ENCODE results near the gene TTC22. TPM values are rescaled to one million over a fixed set of nuclear protein-coding genes. Genes with fewer than 3 reads are reported as not detected.
A peak's percentile ranks its signal among the peaks of the same experiment; 100 is the strongest.

TTC22 gene
- total RNA-seq, 1 donor from 2014 or later: not detected

DNA sequence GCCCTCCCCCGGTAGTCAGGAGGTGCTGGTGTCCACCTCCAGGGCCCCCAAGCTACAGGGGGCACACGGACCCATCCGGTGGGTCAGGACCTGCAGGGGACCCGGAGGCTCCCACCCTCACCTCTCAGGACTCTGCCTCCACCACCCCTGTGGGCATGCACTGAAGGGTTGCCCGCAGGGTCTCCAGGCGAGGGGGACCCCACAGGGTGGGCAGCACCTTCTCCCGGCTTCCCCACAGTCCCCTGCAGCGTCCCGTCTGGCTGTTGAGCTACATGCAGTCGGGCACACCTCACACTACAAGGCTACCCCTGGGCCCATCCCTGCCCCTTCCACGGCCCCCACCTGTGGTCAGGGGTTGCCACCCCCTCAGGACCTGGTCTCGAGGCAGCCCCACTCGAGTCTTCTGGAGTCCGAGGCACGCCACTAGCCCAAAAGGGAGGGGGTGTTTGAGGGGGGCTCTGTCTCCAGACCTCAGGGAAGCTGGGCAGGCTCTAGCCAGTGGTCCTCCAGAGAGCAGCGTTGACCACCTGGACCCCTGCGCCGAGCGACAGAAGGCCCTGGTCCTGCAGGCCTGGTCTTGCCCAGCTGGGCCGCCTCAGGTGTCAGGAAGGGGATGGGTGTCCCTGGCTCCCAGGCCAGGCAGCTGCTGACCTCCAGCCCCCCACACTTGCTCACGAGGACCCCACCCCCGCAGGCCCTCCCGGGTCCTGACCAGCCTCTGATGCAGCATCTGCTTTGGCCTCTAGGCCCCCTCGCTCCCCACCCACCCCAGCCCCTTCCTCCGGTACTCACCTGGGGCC, 46.4 kb downstream of the TTC22 start:
- no peak for DNase-seq (ENCODE audit: low spot score)

- DNase-seq (ENCODE audit: low spot score): no peak
These were observed 47.1 kb downstream of the TTC22 start for GRCh38 chr1:54754045-54754444.

GRCh38 chr1:54751426-54751825, 49.7 kb downstream of the TTC22 start:
- DNase-seq (ENCODE audit: low spot score): no peak

- no peak for DNase-seq (ENCODE audit: low spot score)
These were observed 50.5 kb downstream of the TTC22 start for GRCh38 chr1:54750596-54750995.

GRCh38 chr1:54748094-54748835, 52.9 kb downstream of the TTC22 start:
- DNase-seq (ENCODE audit: low spot score): no peak

GRCh38 chr1:54745864-54746263, 55.3 kb downstream of the TTC22 start:
- peak; percentile 71 for DNase-seq (ENCODE audit: low spot score)

- DNase-seq (ENCODE audit: low spot score): peak; percentile 39
These were observed 55.8 kb downstream of the TTC22 start for GRCh38 chr1:54745274-54745673.

DNA sequence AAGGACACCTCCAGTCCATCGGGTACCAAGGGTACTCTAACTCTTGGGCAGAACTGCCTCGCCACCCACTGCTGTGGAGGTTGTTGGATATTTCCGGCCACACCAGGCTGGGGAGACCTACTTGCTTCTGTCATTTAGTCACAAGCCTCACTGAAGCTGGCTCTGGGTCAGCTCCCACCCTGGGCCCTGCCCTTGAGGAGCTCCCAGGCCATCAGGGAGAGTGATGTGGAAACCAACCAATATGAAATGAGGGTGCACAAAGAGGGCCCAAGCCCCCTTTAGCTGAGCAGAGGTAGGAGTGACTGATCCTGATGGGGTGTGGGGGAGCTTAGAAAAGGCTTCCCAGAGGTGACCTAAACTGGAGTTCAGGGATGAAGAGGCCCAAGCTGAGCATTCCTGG, 56.4 kb downstream of the TTC22 start:
- DNase-seq (ENCODE audit: low spot score): peak; percentile 88

DNA sequence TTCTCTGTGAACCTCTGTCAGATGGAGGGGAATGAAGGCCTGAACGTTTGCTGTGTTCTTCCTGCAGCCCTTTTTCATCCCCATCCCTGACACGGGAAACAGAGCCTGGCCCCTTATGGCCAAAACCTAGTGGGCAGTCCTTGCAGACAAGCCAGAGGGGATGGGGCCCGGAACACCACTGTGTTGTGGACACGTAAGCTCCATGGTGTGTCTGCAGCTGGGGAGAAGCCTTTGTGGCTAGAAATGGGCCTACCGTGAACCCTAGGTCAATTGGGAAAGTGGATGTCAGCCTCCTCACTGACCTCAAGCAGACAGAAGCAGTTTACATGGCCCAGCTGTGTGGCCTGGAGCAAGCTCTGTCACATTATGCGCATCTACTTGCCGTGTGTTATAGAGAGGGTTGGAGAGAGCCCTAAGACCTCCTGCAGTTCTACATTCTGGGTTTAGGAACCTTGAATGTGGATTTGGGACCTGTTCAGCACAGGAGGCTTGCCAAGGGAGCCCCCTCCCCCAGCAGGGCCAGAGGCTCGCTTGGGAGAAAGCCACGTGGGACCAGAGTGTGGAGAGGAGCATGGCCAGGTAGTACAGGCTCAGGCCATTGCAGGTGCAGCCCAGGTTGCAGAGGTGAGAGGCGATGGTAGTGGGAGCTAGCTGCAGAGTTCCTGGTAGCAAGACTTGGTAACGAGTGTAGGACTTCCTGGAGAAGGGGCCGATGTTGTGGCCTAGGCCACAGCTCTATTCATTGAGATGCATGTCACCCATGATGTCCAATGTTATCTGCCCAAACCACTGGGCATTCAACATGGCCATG, 57.5 kb downstream of the TTC22 start:
- DNase-seq (ENCODE audit: low spot score): peak; percentile 78

GRCh38 chr1:54742282-54742681, 58.8 kb downstream of the TTC22 start:
- no peak for DNase-seq (ENCODE audit: low spot score)

DNA sequence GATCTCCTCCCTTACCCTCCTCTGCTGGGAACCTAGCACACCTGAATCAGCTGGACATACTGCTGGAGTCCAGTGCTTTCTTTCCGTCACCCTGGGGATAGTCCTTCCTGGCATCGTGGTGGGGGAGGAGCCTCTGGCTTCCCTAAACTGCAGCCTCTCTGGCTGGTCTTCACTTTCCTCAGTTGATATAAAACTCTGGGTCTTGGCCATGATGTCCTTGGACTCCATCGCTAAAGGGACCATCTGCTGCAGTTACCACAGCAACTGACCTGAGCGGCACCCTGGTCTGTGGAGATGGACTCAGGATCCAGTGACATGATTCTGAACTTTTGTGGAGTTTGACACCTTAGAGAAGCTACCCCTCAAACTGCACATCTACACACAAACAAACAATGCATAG, 59.6 kb downstream of the TTC22 start:
- no peak for DNase-seq (ENCODE audit: low spot score)

GRCh38 chr1:54738244-54738643, 62.9 kb downstream of the TTC22 start:
- DNase-seq (ENCODE audit: low spot score): no peak

- DNase-seq (ENCODE audit: low spot score): peak; percentile 65
These were observed 64.4 kb downstream of the TTC22 start for GRCh38 chr1:54736685-54737084.

Other genes starting within 250 kb of the TTC22 start
- 0.84 TPM for gene FAM151A, start 177.8 kb downstream of the TTC22 start, total RNA-seq
- gene MROH7, start 159.5 kb downstream of the TTC22 start, total RNA-seq: 2.4 TPM
- gene TTC4, start 85.5 kb downstream of the TTC22 start, total RNA-seq: 18.1 TPM
- gene PARS2, start 36.8 kb downstream of the TTC22 start, total RNA-seq: 1.9 TPM
- gene DHCR24, start 85.9 kb upstream of the TTC22 start, total RNA-seq: 115 TPM
- not detected for gene TMEM61, start 179.3 kb upstream of the TTC22 start, total RNA-seq
- gene BSND, start 197.6 kb upstream of the TTC22 start, total RNA-seq: not detected
- gene PCSK9, start 238.2 kb upstream of the TTC22 start, total RNA-seq: 0.26 TPM

Measured in mesenteric fat pad (tissue), 1 donor.